NCI-H2081 (cell line): ENCODE results near the gene IFNG.
A peak's percentile ranks its signal among the peaks of the same experiment; 100 is the strongest.
"Not testable (repeated sequence)": the region's sequence is repeated elsewhere in the genome, so short reads cannot be mapped to it uniquely, and the experiment has no call there.

ENCODE experiments used
- DNase-seq, 2 experiments: peaks; one replicate each; lab custom pipeline; 2025; lab: John Stamatoyannopoulos, UW

IFNG gene

DNA sequence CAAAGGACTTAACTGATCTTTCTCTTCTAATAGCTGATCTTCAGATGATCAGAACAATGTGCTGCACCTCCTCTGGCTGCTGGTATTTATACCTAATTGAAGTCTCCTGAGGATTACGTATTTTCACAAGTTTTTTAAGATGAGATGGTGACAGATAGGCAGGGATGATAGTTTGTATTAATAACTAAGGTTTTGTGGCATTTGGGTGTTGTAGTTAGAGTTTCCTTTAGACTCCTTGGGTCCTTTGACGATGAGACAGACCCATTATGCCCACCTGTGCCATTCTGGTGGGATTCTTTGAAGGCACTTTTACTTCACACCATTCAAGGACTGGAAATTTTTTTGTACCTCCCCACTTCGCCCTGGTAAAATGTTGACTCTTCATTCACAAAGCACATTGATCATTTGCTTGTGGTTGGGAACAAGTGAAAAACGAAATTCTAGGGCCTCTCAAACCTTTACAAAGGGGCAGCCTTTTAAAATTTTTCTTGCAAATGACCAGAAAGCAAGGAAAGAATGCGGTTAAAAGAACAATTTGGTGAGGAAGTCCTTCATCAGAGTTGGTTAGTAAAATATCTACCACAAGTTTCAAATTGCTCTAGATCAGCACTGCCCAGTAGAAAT lies at the start of gene IFNG:
Gene IFNG (minus strand): TSS at position 60 of the 624 bp plus-strand sequence. CDS start 125 bp downstream, outside the sequence.
- DNase-seq = no peak

DNA sequence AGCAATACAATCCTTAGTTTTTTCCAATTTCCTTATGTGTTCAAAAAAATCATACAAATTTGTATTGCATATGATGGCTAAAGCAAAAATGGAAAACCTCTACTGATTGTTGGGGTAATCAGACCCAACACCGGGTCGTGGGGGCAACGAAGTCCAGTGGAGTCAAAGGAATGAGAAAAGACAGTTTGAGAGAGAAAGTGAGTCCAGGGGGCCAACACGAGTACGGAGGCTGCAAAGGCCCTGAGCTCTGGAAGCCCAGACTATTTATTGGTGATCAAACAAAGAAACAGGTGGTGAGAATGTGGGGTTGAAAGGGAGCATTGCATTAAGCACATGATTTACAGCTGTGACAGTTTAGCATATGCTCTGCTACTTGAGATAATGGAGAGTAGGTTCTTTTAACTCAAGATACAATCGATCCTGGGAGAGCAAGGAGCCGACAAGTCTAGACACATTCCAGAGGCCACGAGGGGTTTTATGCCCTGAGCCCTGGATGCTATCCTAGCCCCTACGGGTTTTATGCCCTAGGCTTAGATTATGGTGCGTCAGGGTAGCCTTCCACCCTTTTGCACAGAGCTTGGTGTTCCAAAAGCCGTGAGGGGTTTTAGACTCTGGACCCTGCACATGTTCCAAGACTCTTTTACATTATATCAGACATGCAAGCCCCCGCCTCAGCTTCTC lies 49.6 kb upstream of the IFNG start:
- peak in 1 of 2 experiments; percentile 44 for DNase-seq

DNA sequence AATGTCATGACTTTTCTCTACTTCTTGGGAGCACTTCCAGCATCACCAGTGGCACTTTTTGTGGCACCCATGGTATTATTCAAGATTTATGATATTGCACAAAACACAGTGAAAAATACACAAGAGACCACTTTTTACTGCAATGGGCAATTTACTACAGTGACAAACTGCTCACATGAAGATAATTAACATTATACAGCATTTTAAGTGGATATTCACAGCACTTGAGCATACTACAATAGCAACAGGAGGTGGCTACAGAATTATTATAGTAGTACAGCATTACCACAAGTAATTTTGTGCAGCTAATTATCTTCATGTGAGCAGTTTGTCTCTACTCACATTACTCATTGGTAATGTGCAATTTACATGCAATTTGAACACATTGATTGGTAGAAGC lies 47.7 kb upstream of the IFNG start:
- DNase-seq = peak; percentile 80 to 96

DNA sequence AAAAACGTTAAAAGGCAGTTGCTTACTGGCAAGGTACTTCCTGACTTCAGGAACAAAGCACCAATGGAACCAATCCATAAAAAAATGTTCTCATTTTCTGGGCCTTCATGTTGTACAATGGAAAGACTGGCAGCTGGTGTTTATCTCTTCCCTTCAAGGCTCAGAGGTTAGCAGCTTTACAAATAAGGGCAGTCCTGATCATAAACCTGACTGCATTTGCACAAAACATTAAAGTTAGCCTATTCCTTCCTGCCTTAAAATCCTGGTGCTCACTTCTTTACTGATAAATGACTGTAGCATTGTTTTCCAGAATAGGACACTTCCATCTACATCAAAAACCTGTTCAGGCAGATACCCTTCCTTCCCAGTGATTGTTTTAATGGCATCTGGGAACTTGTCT lies 46.9 kb upstream of the IFNG start:
- peak; percentile 8 to 73 for DNase-seq

DNA sequence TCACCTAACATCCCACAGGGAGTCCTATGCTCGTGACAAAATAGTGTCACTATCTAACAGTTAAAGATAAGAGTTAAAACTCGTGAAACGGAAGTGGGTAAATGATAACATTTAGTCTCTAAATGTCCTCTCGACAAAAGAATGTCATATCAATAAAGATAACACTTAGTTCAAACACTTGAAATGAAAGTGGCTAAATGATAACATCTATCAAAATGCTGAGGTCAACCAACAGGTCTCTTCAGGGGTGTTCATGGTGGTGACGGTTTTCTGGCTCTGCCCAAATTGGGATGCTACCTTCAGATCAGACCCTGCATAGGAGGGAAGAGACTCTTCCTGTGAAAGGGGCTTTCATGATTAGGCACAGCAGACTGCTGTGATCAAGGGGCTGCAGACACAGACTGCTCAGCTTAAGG lies 43.9 kb upstream of the IFNG start:
- DNase-seq = no peak

DNA sequence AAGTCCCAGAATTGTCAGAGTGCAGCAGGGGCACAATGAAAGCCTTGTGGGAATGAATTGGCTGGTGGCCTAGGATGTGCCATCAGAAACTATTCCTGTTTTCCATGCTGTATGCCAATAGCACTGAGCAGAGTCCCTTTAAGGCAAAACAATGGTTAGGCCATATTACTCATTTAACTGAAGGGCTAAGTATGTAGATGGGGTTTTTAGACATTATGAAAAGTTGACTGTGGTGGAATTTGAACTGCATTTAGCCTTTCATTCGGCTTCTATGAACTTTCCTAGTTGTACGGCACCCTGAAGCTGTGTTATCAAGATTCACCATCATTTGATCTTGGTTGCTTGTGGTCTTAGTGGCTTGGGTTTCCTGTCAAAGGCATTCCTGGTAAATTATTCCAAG lies 41.3 kb upstream of the IFNG start:
- no peak for DNase-seq

DNA sequence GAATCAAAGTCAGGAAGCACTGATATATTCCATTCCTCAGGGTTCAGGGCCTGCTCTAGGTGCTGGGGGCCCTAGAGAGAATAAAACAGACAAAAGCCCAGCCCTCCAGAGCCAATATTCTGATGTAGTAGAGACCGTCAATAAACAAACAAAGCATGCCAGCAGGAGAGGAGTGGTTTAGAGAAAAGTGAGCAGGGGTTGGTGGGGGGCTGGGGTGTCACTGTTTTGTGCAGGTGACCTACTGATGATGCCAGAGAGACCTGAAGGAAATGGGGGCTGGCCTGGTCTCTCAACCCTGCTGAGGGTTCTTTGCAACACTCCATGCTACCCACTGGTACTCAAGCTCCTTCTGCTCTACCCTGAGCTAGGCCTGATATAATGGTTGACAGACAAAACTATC lies 39.6 kb upstream of the IFNG start:
- peak in 1 of 2 experiments; percentile 5 for DNase-seq

DNA sequence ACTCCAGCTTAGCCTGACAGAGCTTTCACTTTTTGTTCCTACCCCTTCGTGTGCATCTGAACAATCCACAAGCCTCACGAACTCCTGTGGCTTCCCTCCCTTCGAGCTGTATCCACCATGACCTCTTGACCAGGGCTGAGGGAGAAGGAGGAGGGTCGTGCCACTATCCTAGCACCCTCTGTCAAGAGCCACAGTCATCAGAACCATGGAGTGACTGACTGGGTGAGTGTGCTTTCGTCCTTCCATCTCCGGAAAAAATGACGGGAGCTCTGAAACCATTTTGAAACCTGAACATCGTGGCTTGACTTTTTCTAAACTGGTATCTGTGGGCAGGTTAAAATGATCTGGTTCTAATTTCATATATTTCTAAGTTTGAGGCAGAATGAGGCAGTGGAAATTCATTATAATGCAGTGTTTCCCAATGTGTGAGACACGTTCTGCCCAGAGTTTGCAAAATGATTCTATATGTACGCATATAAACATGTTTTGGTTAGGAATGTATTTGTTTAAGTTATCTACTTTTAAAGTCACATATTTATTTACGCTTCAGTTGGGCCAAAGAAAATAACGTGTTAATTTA lies 39.1 kb upstream of the IFNG start:
- DNase-seq = no peak

DNA sequence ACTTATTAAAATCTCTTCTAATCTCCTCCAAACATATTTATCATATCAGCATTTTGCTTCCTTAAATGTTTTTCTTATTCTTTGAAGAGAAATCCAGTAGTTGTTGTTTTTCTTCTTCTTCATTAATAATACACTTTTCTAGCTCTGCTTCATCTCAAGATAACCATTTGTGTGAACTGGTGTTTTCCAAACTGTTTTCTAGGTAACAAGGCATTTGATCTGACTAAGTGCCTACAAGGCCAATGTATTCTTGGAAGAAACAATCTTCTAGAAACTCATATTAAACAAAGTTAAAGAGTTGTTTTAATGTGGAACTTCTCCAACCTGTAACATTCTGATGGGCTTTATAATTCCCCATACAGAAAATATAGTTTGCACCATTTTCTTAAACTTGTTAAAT lies 30.8 kb upstream of the IFNG start:
- no peak for DNase-seq

DNA sequence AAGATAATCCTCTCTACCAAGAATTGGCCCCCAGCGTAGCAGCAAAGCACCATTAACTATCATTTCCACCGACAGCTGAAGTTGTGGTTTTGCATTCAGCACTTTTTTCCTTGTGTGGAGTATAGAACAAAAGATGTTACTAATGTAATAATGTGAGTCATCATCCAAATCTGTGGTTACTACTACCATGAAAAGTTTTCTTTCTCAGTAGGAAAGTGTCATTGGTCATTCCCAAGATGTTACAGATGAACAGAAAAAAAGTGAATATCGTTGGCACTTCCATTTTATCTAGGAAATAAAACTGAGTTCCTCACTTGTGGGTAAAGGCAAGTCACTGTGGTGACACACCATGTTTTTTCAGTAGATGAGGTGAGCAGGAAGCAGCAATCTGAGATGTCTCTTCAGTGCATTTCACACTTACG lies 30.3 kb upstream of the IFNG start:
- DNase-seq = no peak

DNA sequence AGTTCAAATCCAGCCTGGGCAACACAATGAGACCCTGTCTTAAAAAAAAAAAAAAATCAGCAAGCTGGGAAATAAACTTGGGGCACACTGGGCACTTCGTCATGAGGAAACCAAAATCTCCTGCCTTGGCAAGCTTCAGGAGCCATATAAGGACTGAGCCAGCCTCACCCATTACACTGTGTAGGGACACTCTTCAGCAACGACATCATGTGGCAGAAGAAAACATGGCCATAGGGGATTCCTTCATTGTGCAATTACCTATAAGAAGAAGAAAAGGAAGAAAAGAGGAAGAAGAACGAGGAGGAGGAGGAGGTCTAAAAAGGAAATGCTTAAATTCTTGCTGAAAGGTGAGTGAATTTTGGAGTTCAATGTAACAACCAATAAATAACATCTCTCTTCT lies 26.1 kb upstream of the IFNG start:
- no peak for DNase-seq

DNA sequence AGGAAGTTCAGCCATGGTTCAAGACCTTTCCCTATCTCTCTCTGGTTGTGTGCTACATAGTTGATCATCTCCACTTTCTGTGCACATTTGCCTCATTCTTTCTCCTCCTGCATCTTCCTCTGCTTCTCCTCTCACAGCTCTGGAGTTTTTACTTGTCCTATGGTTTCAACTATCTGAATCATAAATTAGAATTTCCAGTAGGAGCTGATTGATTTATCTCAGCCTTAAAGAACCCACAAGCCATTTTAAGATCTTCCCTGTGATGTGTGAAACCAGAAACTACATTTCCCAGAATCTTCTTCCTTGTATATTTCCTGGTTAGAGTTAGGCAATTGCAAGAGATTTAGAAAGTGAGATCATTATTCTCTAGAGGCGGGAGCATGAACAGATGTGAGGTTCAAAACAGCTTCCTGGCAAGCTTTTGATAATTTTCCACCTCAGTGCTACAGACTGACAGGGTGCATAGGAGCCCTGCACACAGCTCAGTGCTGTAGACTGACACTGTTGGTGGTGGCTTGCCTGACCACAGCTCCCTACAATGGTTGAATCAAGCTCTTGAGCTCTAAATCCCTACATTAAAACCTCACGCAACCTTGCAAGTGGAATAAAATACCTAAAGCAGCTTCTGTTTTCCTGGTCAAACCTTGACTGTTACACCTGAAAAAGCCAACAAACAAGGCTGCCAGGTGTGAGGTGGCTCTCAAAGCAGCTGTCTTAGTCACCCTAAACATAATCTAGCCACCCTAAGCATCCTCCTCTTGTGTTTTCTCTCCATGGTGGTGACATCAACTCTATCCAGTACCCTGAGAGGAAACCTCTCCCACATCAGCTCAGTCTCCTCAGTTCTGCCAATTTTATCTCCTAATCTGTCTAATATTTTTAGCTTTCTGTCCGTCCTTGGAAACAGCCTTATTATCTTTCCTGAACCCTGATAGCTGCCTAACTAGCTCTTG lies 21.5 kb upstream of the IFNG start:
- peak in 1 of 2 experiments; percentile 15 for DNase-seq

DNA sequence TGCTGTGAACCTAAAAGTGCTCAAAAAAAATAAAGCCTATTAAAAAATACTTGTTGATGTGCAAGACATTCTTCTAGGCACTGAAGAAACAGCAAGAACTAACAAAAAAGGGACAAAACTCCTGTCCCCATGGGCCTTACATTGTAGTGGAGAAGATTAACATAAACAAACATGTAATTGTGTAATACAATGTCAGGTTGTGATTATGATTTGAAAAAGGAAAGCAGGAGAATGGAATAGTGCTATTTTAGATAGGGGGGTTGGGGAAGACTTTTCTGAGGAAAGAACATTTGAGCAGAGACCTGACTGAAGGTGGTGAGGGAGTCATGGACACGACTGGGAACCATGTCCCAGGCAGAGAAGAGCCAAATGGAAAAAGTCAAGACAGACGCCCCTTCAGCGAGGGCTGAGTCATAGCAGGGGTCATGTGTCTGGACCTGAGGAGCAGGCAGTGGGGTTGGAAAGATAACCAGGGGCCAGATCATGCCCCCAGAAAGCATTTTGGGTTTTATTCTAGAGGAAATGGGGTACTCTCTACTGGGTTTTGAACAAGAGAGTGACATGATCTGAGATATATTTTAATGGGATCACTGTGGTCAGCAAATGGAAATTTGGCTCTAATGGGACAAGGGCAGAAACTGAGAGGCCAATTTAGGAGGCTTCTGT lies 19.4 kb upstream of the IFNG start:
- no peak for DNase-seq

DNA sequence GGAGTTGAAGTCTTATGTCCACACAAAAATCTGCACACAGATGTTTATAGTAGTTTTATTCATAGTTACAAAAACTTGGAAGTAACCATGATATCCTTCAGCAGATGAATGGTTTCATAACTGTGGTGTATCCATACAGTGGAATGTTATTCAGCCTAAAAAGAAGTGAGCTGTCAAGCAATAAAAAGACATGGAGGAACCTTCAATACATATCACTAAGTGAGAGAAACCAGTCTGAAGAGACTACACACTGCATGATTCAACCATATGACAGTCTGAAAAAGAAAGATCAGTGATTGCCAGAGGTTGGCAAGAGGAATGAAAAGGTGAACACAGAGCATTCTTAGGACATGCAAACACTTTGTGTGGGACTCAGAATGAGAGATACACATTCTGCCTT lies 18.6 kb upstream of the IFNG start:
- no peak for DNase-seq

DNA sequence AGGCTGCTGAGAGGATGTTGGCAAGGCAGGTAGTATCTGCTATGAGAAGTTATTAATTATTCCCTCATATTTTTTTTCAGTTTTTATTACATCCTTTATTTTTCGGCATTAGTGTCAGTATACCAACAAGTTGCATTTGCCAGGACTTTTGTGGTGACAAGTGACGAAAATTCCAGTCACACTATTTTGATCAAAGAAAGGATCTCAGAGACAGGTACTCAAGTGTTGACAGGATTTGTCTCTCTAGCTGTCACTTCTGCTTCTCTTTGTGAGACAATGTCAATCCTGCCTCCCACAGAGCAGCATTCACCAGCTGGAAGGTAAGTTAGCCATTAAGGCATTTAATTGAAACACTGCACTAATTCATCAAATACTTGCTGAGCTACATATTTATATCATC lies 18.0 kb upstream of the IFNG start:
- DNase-seq = no peak

DNA sequence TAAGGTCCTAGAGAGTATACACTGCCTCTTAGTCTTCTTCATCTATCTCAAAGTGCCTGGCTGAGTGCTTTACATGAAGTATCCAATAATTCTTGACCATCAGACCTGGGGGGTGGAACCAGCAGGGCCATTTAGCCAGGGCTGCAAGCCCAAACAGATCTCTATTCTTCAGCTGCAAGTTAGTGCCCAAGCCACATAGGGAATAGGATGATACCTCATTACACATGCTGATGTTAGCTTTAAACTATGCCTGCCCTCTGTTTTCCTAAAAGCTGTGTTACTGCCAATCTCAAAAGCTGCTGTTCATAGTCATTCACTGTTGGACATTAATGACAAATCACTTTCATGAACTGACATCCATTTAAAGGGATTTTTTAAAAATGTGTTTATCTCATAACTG lies 16.7 kb upstream of the IFNG start:
- DNase-seq = no peak

DNA sequence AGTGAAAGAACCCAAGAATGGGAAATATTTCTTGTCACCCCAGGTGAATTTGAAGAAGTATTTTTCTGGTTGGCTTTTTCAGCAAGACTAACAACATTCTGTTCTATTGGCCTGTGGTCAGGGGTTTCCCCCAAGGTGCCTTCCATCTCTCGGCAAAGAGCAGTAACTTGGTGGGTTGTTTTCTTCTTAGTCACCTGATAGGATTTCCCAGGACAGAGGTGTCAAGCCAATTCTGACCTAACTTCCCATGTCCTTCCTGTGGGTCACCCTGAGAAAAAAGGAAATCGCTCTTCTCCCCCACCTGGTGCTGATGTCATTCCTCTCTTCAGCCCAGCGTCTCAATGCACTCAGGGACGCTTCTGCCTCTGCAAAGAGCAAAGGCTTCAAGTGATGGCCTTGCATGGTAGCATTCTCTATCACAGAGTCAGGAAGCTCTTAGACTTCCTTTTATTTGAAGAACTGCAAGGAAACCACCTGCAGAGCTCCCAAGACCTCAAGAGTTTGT lies 16.1 kb upstream of the IFNG start:
- no peak for DNase-seq

DNA sequence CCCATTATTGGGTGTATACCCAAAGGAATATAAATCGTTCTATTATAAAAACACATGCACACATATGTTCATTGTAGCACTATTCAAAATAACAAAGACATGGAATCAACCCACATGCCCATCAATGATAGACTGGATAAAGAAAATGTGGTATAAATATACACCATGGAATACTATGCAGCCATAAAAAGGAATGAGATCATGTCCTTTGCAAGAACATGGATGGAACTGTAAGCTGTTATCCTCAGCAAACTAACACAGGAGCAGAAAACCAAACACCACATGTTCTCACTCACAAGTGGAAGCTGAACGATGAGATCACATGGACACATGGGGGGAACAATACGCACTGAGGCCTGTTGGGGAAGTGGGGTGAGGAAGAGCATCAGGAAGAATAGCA lies 15.2 kb upstream of the IFNG start:
- DNase-seq = not testable (repeated sequence)

DNA sequence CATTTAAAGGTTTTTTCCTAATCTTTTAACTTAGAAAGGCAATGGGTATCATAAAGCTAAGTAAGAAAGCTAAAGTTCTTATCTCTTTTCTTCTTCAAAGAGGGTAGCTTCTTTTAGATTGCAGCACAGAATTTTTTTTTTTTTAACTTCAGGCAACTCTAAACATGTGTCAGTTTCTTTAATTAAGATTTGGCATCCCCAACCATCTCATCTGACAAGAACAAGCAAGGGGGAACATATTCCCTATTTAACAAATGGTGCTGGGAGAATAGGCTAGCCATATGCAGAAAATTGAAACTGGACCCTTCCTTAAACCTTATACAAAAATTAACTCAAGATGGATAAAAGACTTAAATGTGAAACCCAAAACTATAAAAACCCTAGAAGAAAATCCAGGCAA lies 14.3 kb upstream of the IFNG start:
- no peak for DNase-seq

DNA sequence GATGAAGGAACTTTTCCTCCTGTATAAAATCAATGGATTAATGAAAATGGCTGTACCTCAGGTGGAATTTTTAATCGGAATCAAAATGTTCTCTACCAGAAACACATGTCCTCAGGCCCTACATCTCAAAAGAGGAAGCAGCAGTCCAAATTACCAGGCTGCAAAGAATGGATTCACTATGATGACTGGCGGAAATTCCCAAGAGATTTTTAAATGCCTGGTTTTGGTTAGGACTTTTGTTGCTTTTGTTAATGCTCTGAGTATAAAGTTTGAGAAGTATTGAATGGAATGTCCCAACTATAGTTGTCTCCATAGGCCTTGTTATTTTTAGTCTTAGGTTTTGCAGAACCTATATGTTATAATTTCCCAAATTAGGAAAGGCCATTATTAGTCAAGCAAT lies 11.2 kb upstream of the IFNG start:
- DNase-seq = no peak

DNA sequence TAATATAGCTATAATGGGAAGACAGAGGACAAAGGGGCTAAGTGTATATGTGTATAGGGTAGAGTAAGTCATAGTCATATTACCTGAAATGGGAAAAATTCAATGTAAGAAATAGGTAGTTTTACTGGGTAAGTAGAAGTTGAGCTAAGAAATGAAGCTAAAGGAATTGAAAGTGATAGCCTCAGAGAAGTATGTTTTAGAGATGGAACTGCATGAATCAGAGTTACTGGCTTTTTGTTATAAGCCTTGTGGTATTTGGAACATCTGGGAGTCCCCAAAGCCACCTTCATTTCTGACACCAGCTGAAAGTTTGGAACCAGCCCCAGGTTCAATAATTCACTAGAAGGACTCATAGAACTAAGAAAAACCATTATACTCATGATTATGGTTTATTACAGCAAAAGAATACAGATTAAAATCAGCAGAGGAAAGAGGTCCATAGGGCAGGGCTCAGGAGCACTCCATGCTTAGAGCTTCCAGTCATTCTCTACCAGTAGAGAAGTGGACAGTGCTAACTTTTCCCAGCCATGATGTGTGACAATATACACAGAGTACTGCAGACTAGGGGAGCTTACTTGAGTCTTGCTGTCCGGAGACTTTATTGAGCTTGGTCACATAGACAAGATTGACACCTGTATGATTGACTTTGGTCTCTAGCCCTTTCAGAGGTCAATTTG lies 9.8 kb upstream of the IFNG start:
- DNase-seq = no peak
